Measurements from ENCODE around the gene PHC2. TPM values are rescaled to one million over a fixed set of nuclear protein-coding genes. Genes with fewer than 3 reads are reported as not detected.

The PHC2 gene
- total RNA-seq, 1 donor from 2014 or later: 31.3 TPM

GRCh38 chr1:33324677-33325575 is 106.0 kb downstream of the PHC2 start:
- Histone ChIP-seq H3K27me3 (ENCODE audit: control insufficient read depth in 3 of 3, insufficient read depth in 3 of 3, low read length in 3 of 3) (no peaks in the 10 kb centered on the region), H3K27ac (ENCODE audit: low read depth, low read length) (no peak overlapping the region), H3K4me3 (ENCODE audit: low read length in 3 of 3) (no peak overlapping the region), H3K36me3 (ENCODE audit: control insufficient read depth in 3 of 3, insufficient read depth in 3 of 3, low read length in 3 of 3) (peaks cover 71 to 74% (median 73%) of the 10 kb centered on the region in 3 donors), H3K4me1 (ENCODE audit: control insufficient read depth in 3 of 3, insufficient read depth in 3 of 3, low read length in 3 of 3) (peaks cover 7 to 31% (median 15%) of the 10 kb centered on the region in 3 donors), H3K9ac (ENCODE audit: low read depth in 1 of 3, low read length in 3 of 3) (no peak overlapping the region), H3K9me3 (ENCODE audit: control insufficient read depth in 3 of 3, low read length in 3 of 3) (no peaks in the 10 kb centered on the region)

- peaks cover 7 to 23% (median 15%) of the 10 kb centered on the region in 3 donors for H3K4me1 ChIP-seq (ENCODE audit: control insufficient read depth in 3 of 3, insufficient read depth in 3 of 3, low read length in 3 of 3)
Observed at GRCh38 chr1:33323663-33324477, 107.0 kb downstream of the PHC2 start.

GRCh38 chr1:33322870-33323585 is 107.9 kb downstream of the PHC2 start:
- H3K9ac ChIP-seq (ENCODE audit: low read depth in 1 of 3, low read length in 3 of 3): no peak overlapping the region
- peaks cover 53 to 55% (median 55%) of the 10 kb centered on the region in 3 donors for H3K36me3 ChIP-seq (ENCODE audit: control insufficient read depth in 3 of 3, insufficient read depth in 3 of 3, low read length in 3 of 3)
- no peak overlapping the region for H3K4me3 ChIP-seq (ENCODE audit: low read length in 3 of 3)
- H3K27ac ChIP-seq (ENCODE audit: low read depth, low read length): no peak overlapping the region
- no peaks in the 10 kb centered on the region for H3K27me3 ChIP-seq (ENCODE audit: control insufficient read depth in 3 of 3, insufficient read depth in 3 of 3, low read length in 3 of 3)
- H3K4me1 ChIP-seq (ENCODE audit: control insufficient read depth in 3 of 3, insufficient read depth in 3 of 3, low read length in 3 of 3): peaks cover 6 to 16% (median 11%) of the 10 kb centered on the region in 3 donors
- H3K9me3 ChIP-seq (ENCODE audit: control insufficient read depth in 3 of 3, low read length in 3 of 3): no peaks in the 10 kb centered on the region

More at GRCh38 chr1:33323663-33324477, 107.0 kb downstream of the PHC2 start:
- Histone ChIP-seq H3K4me3 (ENCODE audit: low read length in 3 of 3) (no peak overlapping the region), H3K9ac (ENCODE audit: low read depth in 1 of 3, low read length in 3 of 3) (no peak overlapping the region), H3K27ac (ENCODE audit: low read depth, low read length) (no peak overlapping the region), H3K27me3 (ENCODE audit: control insufficient read depth in 3 of 3, insufficient read depth in 3 of 3, low read length in 3 of 3) (no peaks in the 10 kb centered on the region), H3K36me3 (ENCODE audit: control insufficient read depth in 3 of 3, insufficient read depth in 3 of 3, low read length in 3 of 3) (peaks cover 61 to 63% (median 63%) of the 10 kb centered on the region in 3 donors), H3K9me3 (ENCODE audit: control insufficient read depth in 3 of 3, low read length in 3 of 3) (no peaks in the 10 kb centered on the region)

GRCh38 chr1:33322109-33322508 is 108.8 kb downstream of the PHC2 start:
- Histone ChIP-seq H3K9ac (ENCODE audit: low read depth in 1 of 3, low read length in 3 of 3) (peak overlapping the region in 1 of 3 donors; percentile 16), H3K27me3 (ENCODE audit: control insufficient read depth in 3 of 3, insufficient read depth in 3 of 3, low read length in 3 of 3) (no peaks in the 10 kb centered on the region), H3K4me1 (ENCODE audit: control insufficient read depth in 3 of 3, insufficient read depth in 3 of 3, low read length in 3 of 3) (peaks cover 0 to 7% (median 4%) of the 10 kb centered on the region in 3 donors), H3K36me3 (ENCODE audit: control insufficient read depth in 3 of 3, insufficient read depth in 3 of 3, low read length in 3 of 3) (peaks cover 44 to 47% (median 45%) of the 10 kb centered on the region in 3 donors), H3K4me3 (ENCODE audit: low read length in 3 of 3) (no peak overlapping the region), H3K27ac (ENCODE audit: low read depth, low read length) (no peak overlapping the region), H3K9me3 (ENCODE audit: control insufficient read depth in 3 of 3, low read length in 3 of 3) (no peaks in the 10 kb centered on the region)

- Histone ChIP-seq H3K9ac (ENCODE audit: low read depth in 1 of 3, low read length in 3 of 3) (no peak overlapping the region), H3K36me3 (ENCODE audit: control insufficient read depth in 3 of 3, insufficient read depth in 3 of 3, low read length in 3 of 3) (peaks cover 35 to 41% (median 36%) of the 10 kb centered on the region in 3 donors), H3K27ac (ENCODE audit: low read depth, low read length) (no peak overlapping the region), H3K9me3 (ENCODE audit: control insufficient read depth in 3 of 3, low read length in 3 of 3) (no peaks in the 10 kb centered on the region), H3K4me1 (ENCODE audit: control insufficient read depth in 3 of 3, insufficient read depth in 3 of 3, low read length in 3 of 3) (peaks cover 0 to 5% (median 4%) of the 10 kb centered on the region in 3 donors), H3K27me3 (ENCODE audit: control insufficient read depth in 3 of 3, insufficient read depth in 3 of 3, low read length in 3 of 3) (no peaks in the 10 kb centered on the region), H3K4me3 (ENCODE audit: low read length in 3 of 3) (no peak overlapping the region)
Observed at GRCh38 chr1:33321178-33321577, 109.7 kb downstream of the PHC2 start.

- peaks cover 30 to 36% (median 31%) of the 10 kb centered on the region in 3 donors for H3K36me3 ChIP-seq (ENCODE audit: control insufficient read depth in 3 of 3, insufficient read depth in 3 of 3, low read length in 3 of 3)
- no peaks in the 10 kb centered on the region for H3K27me3 ChIP-seq (ENCODE audit: control insufficient read depth in 3 of 3, insufficient read depth in 3 of 3, low read length in 3 of 3)
- no peak within 1 kb of the TSS for H3K27ac ChIP-seq (ENCODE audit: low read depth, low read length)
Observed at GRCh38 chr1:33320619-33321165, 110.2 kb downstream of the PHC2 start, which contains the start of gene A3GALT2. Gene A3GALT2 (minus strand): TSS chr1:33321098. CDS start chr1:33321098, 0 bp downstream.

GRCh38 chr1:33319949-33320618 is 110.8 kb downstream of the PHC2 start:
- H3K9ac ChIP-seq (ENCODE audit: low read depth in 1 of 3, low read length in 3 of 3): peak overlapping the region in 1 of 3 donors; percentile 16
- no peaks in the 10 kb centered on the region for H3K9me3 ChIP-seq (ENCODE audit: control insufficient read depth in 3 of 3, low read length in 3 of 3)
- no peak overlapping the region for H3K27ac ChIP-seq (ENCODE audit: low read depth, low read length)
- peaks cover 24 to 30% (median 25%) of the 10 kb centered on the region in 3 donors for H3K36me3 ChIP-seq (ENCODE audit: control insufficient read depth in 3 of 3, insufficient read depth in 3 of 3, low read length in 3 of 3)
- no peak overlapping the region for H3K4me3 ChIP-seq (ENCODE audit: low read length in 3 of 3)
- peaks cover 0 to 4% (median 0%) of the 10 kb centered on the region in 3 donors for H3K4me1 ChIP-seq (ENCODE audit: control insufficient read depth in 3 of 3, insufficient read depth in 3 of 3, low read length in 3 of 3)
- H3K27me3 ChIP-seq (ENCODE audit: control insufficient read depth in 3 of 3, insufficient read depth in 3 of 3, low read length in 3 of 3): no peaks in the 10 kb centered on the region

More at GRCh38 chr1:33320619-33321165, 110.2 kb downstream of the PHC2 start, which contains the start of gene A3GALT2:
- H3K4me1 ChIP-seq (ENCODE audit: control insufficient read depth in 3 of 3, insufficient read depth in 3 of 3, low read length in 3 of 3): peaks cover 0 to 5% (median 4%) of the 10 kb centered on the region in 3 donors
- H3K4me3 ChIP-seq (ENCODE audit: low read length in 3 of 3): no peak within 1 kb of the TSS
- peak within 1 kb of the TSS in 1 of 3 donors; percentile 16 for H3K9ac ChIP-seq (ENCODE audit: low read depth in 1 of 3, low read length in 3 of 3)
- H3K9me3 ChIP-seq (ENCODE audit: control insufficient read depth in 3 of 3, low read length in 3 of 3): no peaks in the 10 kb centered on the region

- H3K36me3 ChIP-seq (ENCODE audit: control insufficient read depth in 3 of 3, insufficient read depth in 3 of 3, low read length in 3 of 3): peaks cover 17 to 22% (median 18%) of the 10 kb centered on the region in 3 donors
- H3K27me3 ChIP-seq (ENCODE audit: control insufficient read depth in 3 of 3, insufficient read depth in 3 of 3, low read length in 3 of 3): no peaks in the 10 kb centered on the region
- H3K4me1 ChIP-seq (ENCODE audit: control insufficient read depth in 3 of 3, insufficient read depth in 3 of 3, low read length in 3 of 3): peaks cover 0 to 4% (median 0%) of the 10 kb centered on the region in 3 donors
- no peaks in the 10 kb centered on the region for H3K9me3 ChIP-seq (ENCODE audit: control insufficient read depth in 3 of 3, low read length in 3 of 3)
- no peak overlapping the region for H3K27ac ChIP-seq (ENCODE audit: low read depth, low read length)
- no peak overlapping the region for H3K9ac ChIP-seq (ENCODE audit: low read depth in 1 of 3, low read length in 3 of 3)
- no peak overlapping the region for H3K4me3 ChIP-seq (ENCODE audit: low read length in 3 of 3)
Observed at GRCh38 chr1:33319186-33319948, 111.5 kb downstream of the PHC2 start.
